ENCODE results near the gene CAMKMT.

DNA sequence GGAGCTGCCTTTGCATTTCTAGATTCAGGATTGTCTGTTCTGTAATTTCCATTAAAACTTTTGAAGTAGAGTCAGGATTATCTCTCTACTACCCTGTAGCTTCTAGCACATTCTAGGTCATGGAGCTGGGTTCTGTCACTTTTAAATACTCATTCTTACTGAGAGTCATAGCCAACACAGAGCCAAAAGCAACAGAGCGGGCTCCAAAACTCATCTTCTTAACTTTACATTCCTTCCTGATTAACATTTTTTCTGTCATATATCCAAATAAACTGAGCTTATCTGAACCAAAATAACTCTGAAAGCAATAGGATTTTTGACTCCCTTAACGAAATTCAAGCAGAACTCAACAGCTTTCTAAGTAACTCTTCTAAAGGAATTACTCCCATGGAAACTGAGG is 13.3 kb upstream of the CAMKMT start:
- no peak for TF ChIP-seq RAD21 (IDR thresholded peaks at IDR 0.05; ENCODE audit: low read depth)
- TF ChIP-seq TCF12 (IDR thresholded peaks at IDR 0.05; ENCODE audit: low read depth) = no peak
- no peak for TF ChIP-seq YY1 (IDR thresholded peaks at IDR 0.05; ENCODE audit: low read depth)
- no peak for TF ChIP-seq EGR1 (IDR thresholded peaks at IDR 0.05)
- TF ChIP-seq EP300 (IDR thresholded peaks at IDR 0.05; ENCODE audit: borderline replicate concordance) = no peak
- no peak for TF ChIP-seq CEBPB (IDR thresholded peaks at IDR 0.05)
- no peak for TF ChIP-seq TAF1 (IDR thresholded peaks at IDR 0.05; ENCODE audit: low read depth)
- TF ChIP-seq ZBTB7A (IDR thresholded peaks at IDR 0.05; ENCODE audit: low read depth) = no peak
- no peak for TF ChIP-seq CREB1 (IDR thresholded peaks at IDR 0.05; ENCODE audit: low read depth)
